ENCODE results near the gene ZFPM1.
"Not testable (repeated sequence)": the region's sequence is repeated elsewhere in the genome, so short reads cannot be mapped to it uniquely, and the experiment has no call there.

GRCh38 chr16:88485366-88485741 is 32.3 kb downstream of the ZFPM1 start:
- not testable (repeated sequence) for TF ChIP-seq CTCF (IDR thresholded peaks at IDR 0.05 in 8 of 11, conservative IDR thresholded peaks at IDR 0.05 in 3 of 11); POLR2AphosphoS5 (IDR thresholded peaks at IDR 0.05); POLR2A (IDR thresholded peaks at IDR 0.05)
